NCI-H510A treated with DMSO at 0.1 percent for 48 hours (cell line): ENCODE data around the gene NRXN3.

ENCODE experiments used
- DNase-seq: peaks from one replicate; lab custom pipeline; 2025; lab: John Stamatoyannopoulos, UW

The NRXN3 gene

DNA sequence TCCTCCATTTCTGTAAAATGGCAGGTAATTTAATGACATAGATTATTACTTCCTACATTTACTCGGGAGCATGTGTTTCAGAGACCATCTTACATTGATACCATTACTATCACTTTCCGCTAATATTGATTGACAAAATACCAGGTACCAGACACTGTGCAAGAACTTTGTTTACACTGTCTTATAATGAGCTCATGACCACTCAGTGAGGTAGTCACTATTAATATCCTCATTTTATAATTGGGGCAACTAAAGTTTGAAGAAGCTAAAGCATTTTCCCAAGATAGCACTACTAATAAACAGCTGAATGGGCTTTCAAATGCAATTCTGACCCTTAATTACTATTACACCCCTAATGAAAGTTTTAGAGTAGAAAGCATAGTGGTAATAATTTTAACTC, 1306.4 kb downstream of the NRXN3 start:
- DNase-seq: no peak

DNA sequence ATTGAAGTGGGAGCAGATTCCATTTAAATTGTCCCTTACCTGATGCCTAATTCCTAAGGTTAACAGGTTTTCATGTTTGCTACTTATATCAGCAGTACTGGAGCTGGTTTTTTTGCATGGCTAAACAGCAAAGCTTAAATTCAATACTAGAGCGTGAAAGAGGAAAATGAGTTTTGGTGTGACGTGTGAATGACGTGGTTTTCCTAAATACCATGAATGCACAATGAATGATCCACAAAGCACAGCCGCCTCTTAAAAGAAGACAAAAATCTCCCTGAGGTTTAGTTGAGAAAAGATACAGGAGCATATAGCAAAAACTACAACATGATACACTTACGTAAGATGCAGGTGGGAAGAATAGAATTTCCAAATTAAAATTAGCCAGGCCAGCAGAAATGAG, 1310.0 kb downstream of the NRXN3 start:
- DNase-seq: no peak

DNA sequence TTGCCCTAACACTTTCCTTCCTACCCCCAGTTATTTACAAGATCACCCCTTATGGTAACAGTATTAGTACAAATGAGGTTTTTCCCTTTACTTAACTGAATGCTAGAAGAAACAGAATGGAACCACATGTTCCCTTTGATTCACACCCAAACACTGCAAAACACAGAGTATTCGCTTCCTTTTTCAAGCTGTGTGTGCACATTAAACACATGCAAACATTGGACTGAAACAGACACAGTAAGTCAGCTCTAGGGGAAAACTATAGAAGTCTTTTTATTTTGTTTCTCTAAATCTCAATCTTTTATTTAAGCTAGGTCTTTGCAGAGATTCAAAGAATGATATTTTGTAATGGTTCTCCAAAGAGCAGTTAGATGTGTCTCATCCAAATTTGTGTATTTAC, 1312.7 kb downstream of the NRXN3 start:
- no peak for DNase-seq

DNA sequence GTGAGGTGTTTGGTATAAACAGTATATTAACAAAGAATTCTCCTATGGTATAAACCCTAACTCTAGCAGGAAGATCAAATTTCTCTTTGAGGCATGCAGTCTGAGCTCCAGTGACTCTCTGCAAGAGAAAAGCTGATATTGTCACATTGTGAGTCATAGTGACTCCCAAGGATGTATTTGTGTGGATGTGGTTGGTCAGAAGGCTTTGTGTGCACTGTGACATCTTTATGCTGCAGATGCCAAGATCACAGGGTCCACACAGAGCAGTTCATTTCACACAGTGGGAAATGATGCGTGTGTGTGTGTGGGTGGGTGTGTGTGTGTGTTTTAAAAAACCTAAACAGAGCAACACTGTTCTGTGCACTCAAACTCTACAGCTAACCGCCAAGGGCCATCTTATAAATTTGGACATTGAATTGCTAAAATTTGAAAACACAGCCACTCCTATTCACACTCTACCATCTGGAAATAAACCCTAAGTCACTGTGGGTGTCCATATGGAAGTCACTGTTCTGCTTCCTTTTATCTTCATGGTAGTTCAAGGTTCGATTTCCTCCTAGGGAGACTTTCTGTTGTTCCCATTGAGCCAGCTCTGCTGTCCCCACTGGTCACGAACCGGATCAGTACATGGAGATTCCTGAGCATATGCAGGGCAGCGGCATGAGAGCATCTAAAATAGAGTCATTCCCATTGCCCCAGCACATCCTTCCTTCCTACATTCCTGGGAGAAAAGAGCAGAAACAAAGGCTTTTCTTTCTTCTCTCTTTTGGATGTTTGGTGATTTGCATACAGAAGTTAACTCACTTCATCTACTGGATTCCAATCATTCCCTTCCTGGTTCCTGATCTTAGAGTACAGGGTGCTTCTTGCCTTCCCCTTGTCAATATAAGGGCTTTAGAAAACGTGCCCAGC, 1313.6 kb downstream of the NRXN3 start:
- DNase-seq: no peak

DNA sequence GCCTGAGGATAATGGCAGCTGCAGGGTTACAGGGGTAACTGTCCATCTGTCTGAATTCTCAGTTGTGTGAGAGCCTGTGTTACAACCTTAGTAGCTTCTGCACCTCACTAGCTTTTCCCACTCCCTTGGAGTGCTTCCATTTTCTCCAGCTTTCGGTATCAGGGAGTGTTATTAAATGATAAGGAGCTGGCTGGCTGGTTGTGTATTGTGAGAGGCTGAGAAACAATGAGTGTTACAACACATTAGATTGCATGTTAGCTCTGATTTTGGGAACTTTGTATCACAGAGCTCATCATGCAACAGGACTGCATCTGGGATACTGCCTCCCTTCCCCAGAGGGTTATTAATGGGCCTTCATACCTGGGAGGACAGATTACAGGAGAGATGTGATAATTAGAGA, 1317.5 kb downstream of the NRXN3 start:
- no peak for DNase-seq

DNA sequence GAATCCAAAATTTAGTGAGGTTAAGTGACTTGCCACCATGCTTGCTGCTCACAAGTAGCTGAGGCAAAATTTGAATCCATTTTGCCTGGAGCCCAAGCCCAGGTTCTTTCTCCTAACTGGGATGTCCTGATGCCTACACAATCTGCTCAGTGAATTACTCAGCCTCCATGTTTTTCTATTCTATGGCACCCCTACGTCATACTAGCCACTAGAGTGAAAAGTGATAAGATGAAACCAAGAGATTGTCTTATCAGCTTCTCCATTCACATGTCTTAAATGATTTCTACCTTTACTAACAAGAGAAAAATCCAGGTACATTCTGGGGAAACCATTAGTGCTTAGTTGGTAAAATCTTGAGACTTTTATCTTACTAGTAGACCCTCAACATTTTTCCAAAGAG, 1321.0 kb downstream of the NRXN3 start:
- no peak for DNase-seq

DNA sequence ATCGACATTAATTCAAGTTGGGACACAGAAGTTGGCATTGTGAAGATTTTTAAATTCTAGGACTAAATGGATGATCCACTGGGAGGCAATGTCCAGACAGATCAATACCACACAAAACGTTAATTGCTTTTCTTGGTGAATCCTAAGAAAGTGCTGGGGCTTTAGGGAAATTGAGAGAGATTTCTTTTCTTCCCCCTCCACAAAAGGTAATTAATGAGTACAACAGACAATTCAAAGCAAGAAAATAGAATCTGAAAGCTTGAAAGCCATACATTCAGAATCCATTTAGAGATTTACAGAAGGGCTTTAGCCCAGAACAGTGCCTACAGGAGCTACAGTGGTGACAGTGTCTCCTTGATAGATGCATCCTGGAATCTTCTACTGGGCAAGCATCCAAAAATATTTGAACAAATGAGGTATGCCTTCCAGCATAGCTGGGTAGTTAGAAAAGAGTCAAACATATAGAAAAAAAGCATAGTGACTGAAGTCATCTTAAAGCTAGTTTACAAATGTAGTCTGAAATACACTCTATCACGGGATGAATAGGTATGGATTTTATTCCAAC, 1323.0 kb downstream of the NRXN3 start:
- no peak for DNase-seq

DNA sequence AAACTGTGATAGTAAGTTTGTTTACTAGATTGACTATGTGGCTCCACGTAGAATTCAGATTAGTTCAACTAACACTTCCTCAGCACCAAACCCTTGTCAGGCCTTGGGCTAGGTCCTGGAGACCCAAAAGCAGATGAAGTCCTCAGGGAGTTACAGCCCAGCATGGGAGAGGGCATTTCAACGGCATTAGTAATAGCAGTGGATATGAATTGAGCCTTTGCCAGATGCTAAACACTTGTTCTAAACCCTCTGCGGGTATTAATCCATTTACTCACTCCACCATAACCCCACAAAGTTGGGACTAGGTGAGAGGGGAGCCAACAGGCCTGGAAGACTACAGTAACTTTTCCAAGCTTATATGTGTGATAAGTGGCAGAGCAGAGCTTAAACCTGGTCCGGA, 1326.5 kb downstream of the NRXN3 start:
- DNase-seq: no peak

DNA sequence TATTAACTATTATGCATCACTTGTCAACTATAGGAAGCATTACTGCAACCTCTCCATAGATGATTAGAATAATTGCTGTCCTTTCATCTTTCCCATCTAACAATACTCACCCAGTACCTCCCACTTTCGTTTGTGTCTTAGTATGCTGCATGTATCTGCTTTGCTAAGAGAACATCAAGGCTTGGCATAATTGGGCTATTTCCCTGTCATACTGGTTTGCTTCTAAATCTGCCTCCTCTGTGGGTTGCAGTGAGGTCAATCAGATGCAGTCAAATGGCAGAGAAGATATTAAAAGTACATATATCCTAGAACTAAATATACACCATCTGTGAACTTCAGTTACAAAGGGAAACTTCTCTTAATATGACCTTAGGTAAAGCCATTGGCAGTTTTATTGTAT, 1330.3 kb downstream of the NRXN3 start:
- no peak for DNase-seq

DNA sequence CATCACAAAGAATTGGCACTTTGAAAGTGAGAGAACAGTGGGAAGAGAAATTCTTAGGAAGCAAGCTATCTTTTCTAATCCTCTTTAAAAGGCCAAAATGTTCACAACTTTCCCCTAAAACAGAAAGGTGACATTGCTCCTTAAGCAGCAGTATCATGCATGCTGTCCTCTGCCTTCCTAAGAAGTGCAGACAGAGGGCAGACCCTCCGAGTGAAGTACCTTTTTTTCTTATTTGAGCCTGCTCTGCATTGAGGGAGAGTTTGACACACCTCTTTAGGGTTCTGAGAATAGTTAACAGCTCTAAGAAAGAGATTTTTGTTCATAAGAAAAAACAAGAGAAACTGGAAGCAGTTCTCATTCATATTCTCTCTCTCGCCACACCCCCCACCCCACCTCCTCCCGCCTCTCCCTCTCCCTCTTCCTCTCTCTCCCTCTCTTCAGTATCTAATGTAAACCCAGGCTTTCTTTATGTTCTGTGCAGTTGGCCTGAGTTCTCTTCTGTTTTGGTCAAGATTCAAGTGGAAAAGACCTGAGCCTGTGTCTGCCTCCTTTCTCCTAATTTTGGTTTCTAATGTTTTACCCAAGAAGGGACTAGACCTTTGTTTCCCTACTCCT, 1332.1 kb downstream of the NRXN3 start:
- no peak for DNase-seq

DNA sequence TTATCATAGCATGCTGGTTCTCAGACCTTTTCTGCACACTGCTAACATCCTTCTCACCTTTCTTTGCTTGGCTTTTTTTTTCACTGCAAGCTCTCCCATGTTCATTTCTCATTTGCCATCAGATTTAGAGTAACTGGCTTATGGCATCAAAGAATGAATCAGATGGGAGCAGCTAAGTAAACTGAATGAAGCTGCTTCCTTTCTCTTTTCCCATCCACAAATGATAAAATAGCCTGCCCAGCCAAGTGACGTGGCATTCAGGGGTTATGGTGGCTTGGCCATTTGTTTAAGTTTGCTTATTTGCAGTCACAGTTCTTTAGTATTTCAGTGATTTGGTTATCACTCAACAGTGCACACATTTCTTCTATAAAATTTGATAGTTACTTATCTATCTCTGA, 1332.6 kb downstream of the NRXN3 start:
- no peak for DNase-seq

DNA sequence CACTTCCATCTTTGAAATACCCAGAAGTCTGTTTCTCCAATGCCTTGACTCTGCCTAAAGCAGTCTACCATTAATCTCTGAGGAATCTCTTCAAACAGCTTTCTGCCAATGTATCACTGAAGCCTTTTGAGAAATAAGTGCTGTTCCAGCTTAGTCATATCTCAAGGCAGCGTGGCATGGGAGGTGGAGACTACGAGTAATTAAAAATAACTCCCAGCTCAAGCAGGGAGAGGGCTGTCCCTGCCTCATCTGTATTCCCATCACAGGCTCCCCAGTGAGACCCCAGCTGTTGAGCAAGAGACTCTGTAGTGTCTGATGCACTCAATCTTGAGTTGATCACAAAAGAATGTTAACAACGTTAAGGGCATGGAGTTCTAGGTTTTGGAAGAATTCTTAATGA, 1340.5 kb downstream of the NRXN3 start:
- no peak for DNase-seq

DNA sequence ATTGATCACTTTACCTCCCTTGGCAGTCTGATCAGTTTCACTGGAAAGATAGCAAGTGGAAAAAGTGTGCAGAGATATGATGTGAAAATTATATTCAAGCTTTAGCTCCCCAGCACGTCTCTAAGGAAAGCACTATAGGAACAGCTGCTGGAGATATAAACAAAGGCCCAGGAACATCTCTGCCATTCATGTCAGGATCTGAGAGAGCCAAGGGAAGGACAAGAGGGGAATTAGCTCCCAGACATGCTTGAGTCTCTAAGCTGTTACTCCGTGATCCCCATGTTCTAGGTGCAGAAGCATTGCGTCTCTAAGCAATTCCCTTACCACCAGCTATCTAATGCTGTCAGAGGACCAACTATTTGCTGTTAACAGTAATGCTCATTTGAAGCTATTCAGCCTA, 1341.0 kb downstream of the NRXN3 start:
- DNase-seq: no peak

DNA sequence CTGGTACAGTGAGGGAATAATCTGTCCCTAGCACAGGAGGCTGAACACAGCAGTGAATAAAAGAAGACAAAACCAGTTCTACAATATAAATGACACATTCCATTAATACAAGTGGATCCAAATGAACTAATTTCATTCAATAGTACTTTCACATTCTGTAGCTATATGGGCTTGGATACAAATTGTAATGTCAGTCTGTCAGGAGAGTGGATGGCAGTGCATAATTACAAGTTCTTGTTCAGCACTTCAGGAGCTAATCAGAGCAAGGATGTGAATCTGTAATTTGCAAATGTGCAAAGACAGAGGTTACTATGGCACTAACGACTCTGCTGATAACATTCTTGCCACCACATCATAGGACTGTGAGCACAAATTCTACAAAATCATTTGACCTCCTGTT, 1343.3 kb downstream of the NRXN3 start:
- no peak for DNase-seq

DNA sequence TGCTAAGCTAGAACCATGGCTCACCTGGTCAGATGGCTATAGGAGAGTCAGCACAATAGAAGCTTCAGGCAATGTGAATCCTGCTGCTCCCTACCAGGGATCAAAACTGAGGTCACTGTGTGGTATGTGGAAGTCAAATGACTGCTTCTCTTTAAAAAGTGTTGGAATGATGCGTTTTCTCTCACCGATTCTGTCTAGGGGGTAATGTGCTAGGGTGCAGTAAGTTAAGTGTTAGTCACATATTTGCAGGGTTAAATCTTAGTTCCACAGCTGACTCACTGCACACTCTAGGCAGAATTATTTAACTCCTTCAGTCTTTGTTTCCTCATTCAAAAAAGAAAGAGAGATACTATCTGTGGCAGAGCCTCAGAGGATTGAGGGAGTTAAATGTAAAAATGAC, 1344.5 kb downstream of the NRXN3 start:
- no peak for DNase-seq

DNA sequence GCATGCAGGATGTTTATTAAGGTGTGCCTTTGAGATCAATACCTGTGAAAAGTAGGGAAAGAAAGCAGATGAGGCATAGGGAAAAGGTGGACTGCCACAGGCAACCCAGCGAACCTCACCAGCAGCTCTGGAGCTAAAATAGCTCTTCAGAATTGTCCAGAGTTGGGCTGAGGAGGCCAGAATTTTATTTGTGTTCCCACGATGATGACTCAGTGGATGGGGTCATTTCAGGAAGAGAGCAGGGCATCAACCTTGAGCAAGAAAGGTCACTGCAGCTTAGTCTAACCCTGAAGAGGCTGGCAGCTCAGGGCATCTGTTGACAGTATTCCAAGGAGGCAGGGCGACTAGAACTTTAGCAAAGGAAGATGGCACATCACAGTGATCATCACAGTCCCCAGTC, 1345.0 kb downstream of the NRXN3 start:
- DNase-seq: no peak

DNA sequence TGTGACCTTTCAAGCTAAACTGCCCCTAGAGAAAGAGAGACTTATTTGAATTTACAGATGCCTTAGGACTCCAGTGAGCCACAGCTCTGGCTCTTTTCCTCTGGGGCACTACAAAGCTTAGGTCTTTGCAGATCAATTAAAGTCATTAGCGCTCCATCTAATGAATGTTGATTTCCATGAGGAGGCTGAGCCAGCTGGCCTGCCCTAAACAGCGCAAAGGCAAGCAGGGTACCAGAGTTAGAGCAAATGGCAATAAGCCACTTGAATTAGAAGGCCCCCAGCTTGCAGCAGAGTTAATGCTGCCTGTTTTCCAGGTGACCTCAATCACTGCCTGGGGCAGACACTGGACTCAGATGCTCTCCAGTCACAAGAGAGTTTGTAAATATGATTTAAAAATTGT, 1345.8 kb downstream of the NRXN3 start:
- DNase-seq: no peak

DNA sequence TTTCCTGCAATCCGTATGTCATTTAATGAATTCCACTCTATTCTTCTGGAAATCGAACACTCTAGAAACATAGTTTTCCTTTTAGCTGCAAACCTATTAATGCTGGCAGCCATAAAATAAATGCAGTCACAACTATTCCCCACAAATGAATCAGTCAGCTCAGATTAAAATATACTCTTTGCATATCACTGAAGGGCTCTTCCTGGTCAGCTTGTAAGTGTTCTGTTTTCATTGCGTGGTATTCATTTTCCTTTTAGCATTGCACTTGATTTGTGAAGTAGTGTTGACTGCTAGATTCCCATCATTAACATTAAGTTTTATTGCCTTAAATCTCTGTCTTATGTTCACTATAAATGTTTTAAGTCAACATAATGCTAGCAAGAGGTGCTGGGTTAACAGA, 1355.2 kb downstream of the NRXN3 start:
- no peak for DNase-seq

DNA sequence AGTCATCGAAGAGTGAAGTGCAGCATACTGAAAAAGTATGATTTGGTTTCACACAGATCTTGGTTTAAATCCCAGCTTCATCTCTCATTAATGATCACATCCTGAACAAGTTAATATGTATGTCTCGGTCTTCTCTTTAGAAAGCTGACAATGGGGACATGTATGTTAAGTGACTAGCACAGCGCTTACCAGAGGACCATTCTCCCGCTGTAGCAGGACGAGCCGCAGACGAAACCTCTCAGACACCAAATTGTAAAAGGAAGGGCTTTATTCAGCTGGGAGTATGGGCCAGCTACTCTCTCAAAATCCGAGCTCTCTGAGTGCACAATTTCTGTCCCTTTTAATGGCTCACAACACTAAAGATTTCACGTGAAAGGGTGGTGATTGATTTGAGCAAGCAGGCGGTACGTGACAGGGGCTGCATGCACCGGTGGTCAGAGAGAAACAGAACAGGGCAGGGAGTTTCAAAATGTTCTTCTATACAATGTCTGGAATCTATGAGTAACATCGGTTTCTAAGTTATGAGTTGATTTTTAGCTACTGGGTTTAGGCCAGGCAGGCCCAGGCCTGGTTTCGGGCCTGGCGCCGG, 1358.7 kb downstream of the NRXN3 start:
- no peak for DNase-seq

DNA sequence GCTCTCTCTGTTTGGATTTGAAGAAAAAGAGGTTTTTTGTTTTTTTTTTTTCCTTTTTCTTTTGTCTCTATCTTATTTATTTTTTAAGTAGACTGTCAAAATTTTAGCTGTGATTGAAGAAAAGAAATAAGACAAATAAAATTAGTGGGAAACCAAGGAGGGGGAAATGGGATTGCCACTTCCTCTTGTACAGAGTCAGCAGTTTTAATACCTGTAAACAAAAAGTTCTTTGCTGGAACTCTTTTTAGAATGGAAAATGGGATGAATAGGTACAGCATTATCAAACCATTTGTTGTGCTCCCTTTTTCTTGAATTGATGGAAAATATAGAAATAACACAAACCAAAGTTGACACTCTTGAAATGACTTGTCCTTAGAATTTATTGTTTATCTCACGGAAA, 1360.4 kb downstream of the NRXN3 start:
- DNase-seq: no peak

DNA sequence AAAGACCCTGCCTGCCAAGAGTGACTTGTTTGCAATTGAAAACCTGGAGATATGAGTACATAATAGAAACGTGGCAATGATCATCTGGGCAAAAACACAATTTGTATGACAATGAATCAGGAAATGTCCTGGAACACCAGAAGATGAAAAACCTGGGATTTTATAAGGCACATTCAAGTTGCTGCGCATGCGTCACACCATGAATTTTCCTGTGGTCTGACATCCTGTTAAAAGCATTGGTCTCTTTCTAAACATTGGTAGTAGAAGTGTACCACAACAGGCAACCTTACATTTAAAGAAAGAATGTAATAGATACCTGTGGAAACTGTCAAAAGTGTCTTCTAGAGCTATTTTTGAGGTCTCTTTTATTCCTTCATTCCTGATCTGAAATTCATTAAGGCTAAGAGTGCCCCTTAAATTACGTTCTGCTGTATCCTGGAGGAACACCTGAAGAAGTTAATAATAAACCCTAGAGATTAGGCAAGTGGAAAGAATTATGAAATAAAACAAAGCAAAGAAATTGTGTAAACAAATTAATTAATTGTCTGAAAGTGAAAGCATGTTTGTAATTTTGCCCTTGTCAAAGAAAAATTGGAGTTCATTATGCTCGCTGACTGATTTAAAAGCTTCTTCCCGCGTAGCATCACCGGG, 1364.7 kb downstream of the NRXN3 start:
- no peak for DNase-seq

DNA sequence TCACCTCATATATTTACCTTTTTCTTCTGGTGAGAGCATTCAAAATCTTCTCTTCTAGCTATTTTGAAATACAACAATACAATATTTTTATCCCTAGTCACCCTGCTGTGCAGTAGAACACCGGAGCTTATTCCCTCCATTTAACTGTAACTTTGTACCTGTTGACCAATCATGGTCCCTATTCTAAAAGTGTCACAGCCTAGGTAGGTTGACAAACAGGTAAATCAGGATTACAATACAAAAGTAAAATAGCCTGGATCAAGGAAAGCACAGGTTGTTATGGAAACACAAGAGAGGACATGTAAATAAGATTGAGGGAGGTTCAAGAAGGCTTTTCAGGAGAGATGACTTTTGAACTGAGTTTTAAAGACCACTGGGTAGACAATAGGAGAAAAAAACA, 1370.2 kb downstream of the NRXN3 start:
- peak; percentile 32 for DNase-seq

DNA sequence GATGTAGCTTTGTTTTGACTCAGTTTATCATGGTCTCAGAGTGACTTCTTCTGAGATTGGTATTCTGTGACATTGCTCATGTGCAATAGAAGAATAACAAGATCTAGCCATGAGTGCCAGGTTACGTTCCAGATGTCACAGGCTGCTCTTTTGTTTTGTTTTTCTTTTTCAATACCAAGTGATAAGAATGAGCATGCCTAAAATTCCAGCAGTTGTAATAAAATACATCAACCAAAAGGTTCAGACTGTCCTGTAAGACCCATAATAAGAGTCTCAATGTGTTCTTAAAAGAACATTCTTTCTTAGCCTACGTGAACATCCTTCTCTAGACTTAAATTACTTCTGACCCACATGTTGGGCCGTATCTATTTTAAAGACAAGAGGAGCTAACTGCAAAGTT, 1371.9 kb downstream of the NRXN3 start:
- no peak for DNase-seq
